GM12878 (cell line): ENCODE data around the gene PTPRN2. TPM values are rescaled to one million over a fixed set of nuclear protein-coding genes. Genes with fewer than 3 reads are reported as not detected.
"Not testable (repeated sequence)": the region's sequence is repeated elsewhere in the genome, so short reads cannot be mapped to it uniquely, and the experiment has no call there.

Experiments
- ATAC-seq: fragments of 200-7000 bp; cut with Tn5 transposase; 3 replicates; pipeline ENCODE4 v1.9.1; 2020; ENCODE audit warnings: mild to moderate bottlenecking, moderate library complexity
- BruUV-seq: library from RNA; stranded (reverse); fragments of 400-500 nt; replicated peaks from 2 replicates; lab custom pipeline; 2021; lab: Mats Ljungman, UMichigan
- CTCF ChIA-PET: fragments of 300-600 bp; sonication (Branson Sonifier 250); formaldehyde crosslinking; extraction: SDS; loops from one replicate; lab custom pipeline; 2021; ENCODE audit warnings: inconsistent platforms; lab: Yijun Ruan, JAX
- POLR2A ChIA-PET: fragments of 350-600 bp; formaldehyde crosslinking; extraction: SDS; loops from one replicate; lab custom pipeline; 2021; ENCODE audit warnings: inconsistent platforms; lab: Charles Lee
- RAD21 ChIA-PET: fragments of 300-600 bp; sonication (Branson Sonifier 250); formaldehyde crosslinking; loops from one replicate; lab custom pipeline; 2023; ENCODE audit warnings: antibody characterized with exemption; ENCODE audit not compliant: unreplicated experiment; lab: Charles Lee
- SMC1A ChIA-PET: fragments of 300-600 bp; sonication (Branson Sonifier 250); formaldehyde crosslinking; loops from one replicate; lab custom pipeline; 2023; ENCODE audit not compliant: unreplicated experiment, uncharacterized antibody; lab: Charles Lee
- DNase-seq: peaks from one replicate; pipeline ENCODE4 v3.0.0-alpha.2; 2011; ENCODE audit warnings: low read depth, low spot score
- FAIRE-seq: peaks from 3 replicates; lab custom pipeline; 2011; peaks lifted over from hg19 to GRCh38; lab: Jason Lieb, UNC
- H2AFZ ChIP-seq: 2 replicates; pipeline ENCODE4 v1.6.0; 2011; ENCODE audit warnings: low read depth, low read length, control low read depth; ENCODE audit not compliant: control insufficient read depth
- H3K27ac ChIP-seq: 2 replicates; pipeline ENCODE4 v1.5.1; 2011; ENCODE audit warnings: control low read depth; ENCODE audit not compliant: control insufficient read depth, insufficient read depth
- H3K27me3 ChIP-seq, 2 experiments: replicated peaks in 1 of 2; 2 replicates each; pipeline versions ENCODE4 v1.6.0 to v1.6.1; 2011; ENCODE audit warnings: low read length in 1 of 2; ENCODE audit not compliant: control insufficient read depth in 2 of 2, insufficient read depth in 2 of 2
- H3K36me3 ChIP-seq, 2 experiments: 2 replicates each; pipeline ENCODE4 v1.5.1; 2011; ENCODE audit warnings: low read length in 1 of 2; ENCODE audit not compliant: control insufficient read depth in 2 of 2, insufficient read depth in 2 of 2
- H3K4me1 ChIP-seq: 2 replicates; pipeline ENCODE4 v1.6.1; 2011; ENCODE audit warnings: mild to moderate bottlenecking, low read length, moderate library complexity, mixed read lengths; ENCODE audit not compliant: control insufficient read depth, insufficient read depth
- H3K4me2 ChIP-seq: 2 replicates; pipeline ENCODE4 v1.6.0; 2011; ENCODE audit warnings: control low read depth; ENCODE audit not compliant: control insufficient read depth, insufficient read depth
- H3K4me3 ChIP-seq: fragments of 200-600 bp; sonication (generic); 2 replicates; pipeline ENCODE4 v1.5.1; 2016
- H3K79me2 ChIP-seq: 2 replicates; pipeline ENCODE4 v1.6.0; 2011; ENCODE audit warnings: low read length; ENCODE audit not compliant: control insufficient read depth, insufficient read depth
- H3K9ac ChIP-seq: 2 replicates; pipeline ENCODE4 v1.8.0; 2011; ENCODE audit warnings: low read length, control low read depth, mixed read lengths; ENCODE audit not compliant: control insufficient read depth, insufficient read depth
- H3K9me3 ChIP-seq: replicated peaks from 3 replicates; pipeline ENCODE4 v1.5.1; 2011; ENCODE audit warnings: mild to moderate bottlenecking, low read length; ENCODE audit not compliant: control insufficient read depth, insufficient read depth
- H4K20me1 ChIP-seq: 2 replicates; pipeline ENCODE4 v1.6.0; 2011; ENCODE audit not compliant: control insufficient read depth, insufficient read depth
- CHD1 ChIP-seq: IDR thresholded peaks from 2 replicates; pipeline ENCODE4 v1.6.1; 2012; ENCODE audit warnings: low read depth, low read length, improper control_type of control experiment
- MXI1 ChIP-seq: fragments of 150-350 bp; IDR thresholded peaks from 2 replicates; pipeline ENCODE4 v1.6.1; 2011; ENCODE audit warnings: low read depth, mild to moderate bottlenecking, inconsistent platforms, low read length, improper control_type of control experiment
- MYB ChIP-seq: fragments of 150-350 bp; IDR thresholded peaks from 2 replicates; pipeline ENCODE4 v1.6.1; 2014; ENCODE audit warnings: mild to moderate bottlenecking, low read depth, low read length, borderline replicate concordance
- RELA ChIP-seq: fragments of 450-650 bp; IDR thresholded peaks from 2 replicates; pipeline ENCODE4 v1.8.0; 2014; ENCODE audit warnings: borderline replicate concordance; ENCODE audit not compliant: partially characterized antibody
- RFX5 ChIP-seq: IDR thresholded peaks from 2 replicates; pipeline ENCODE4 v1.6.1; 2011; ENCODE audit warnings: low read depth, low read length, improper control_type of control experiment
- SMAD5 ChIP-seq: IDR thresholded peaks from 2 replicates; pipeline ENCODE4 v1.6.1; 2016; ENCODE audit warnings: antibody characterized with exemption, low read depth
- YY1 ChIP-seq: IDR thresholded peaks from 2 replicates; pipeline ENCODE4 v1.6.1; 2011; ENCODE audit warnings: low read depth, mild to moderate bottlenecking, low read length
- ZNF384 ChIP-seq: IDR thresholded peaks from 2 replicates; pipeline ENCODE4 v1.6.1; 2012; ENCODE audit warnings: low read depth, mild to moderate bottlenecking, low read length, improper control_type of control experiment, borderline replicate concordance
- WGBS: methylation state at CpG from one replicate; pipeline ENCODE4 v1.1.6; 2016; ENCODE audit warnings: low lambda C conversion rate; ENCODE audit not compliant: insufficient replicate concordance, insufficient coverage; ENCODE audit errors: missing lambda C conversion rate; 5-methylcytosine and 5-hydroxymethylcytosine counted together
- in situ Hi-C: fragments of 300-500 bp; cut with MboI; formaldehyde crosslinking; loops from 9 replicates; pipeline ENCODE4 v1.14.3; 2018; ENCODE audit warnings: mixed read lengths
- intact Hi-C: fragments of 100-400 bp; cut with micrococcal nuclease; formaldehyde crosslinking; loops from one replicate; pipeline ENCODE4 v1.14.2; 2022; ENCODE audit not compliant: unreplicated experiment
- polyA plus RNA-seq, 11 experiments: library from polyadenylated mRNA; depleted of rRNA in 4 of 11; unstranded in 6 of 11; stranded (reverse) in 5 of 11; fragments of >200 nt; fragmentation: Nextera tagmentation in 4 of 11; fragmentation: Illumina TruSeq in 1 of 11; extraction: Ambion mirVana in 4 of 11; extraction: Trizol in 1 of 11; gene quantifications; 1 replicate in 1 of 11; 2 replicates in 10 of 11; pipeline versions ENCODE4 v1.2.1 to v1.2.3, GENCODE V29; 2011 to 2016; ENCODE audit warnings: inconsistent platforms in 2 of 11, missing spikeins in 2 of 11, low read depth in 1 of 11
- total RNA-seq, 4 experiments: library from RNA; depleted of rRNA in 3 of 4; stranded (reverse); fragments of >200 nt in 3 of 4; fragmentation: Illumina TruSeq in 1 of 4; extraction: Trizol in 1 of 4; gene quantifications; 2 replicates each; pipeline versions ENCODE4 v1.2.1 to v1.2.3, GENCODE V29; 2013 to 2021
- TF ChIP-seq, protein P1 (sequence below): fragments of 450-650 bp; IDR thresholded peaks from 2 replicates; pipeline ENCODE4 v1.6.1; 2017; ENCODE audit warnings: antibody characterized with exemption, mild to moderate bottlenecking, moderate library complexity

Gene PTPRN2
- total and polyA plus RNA-seq, 10 of the 15 experiments (the other 5 are each of a cell fraction or from before 2014, with no cell fraction given): 5.4 TPM; not detected in 9

DNA sequence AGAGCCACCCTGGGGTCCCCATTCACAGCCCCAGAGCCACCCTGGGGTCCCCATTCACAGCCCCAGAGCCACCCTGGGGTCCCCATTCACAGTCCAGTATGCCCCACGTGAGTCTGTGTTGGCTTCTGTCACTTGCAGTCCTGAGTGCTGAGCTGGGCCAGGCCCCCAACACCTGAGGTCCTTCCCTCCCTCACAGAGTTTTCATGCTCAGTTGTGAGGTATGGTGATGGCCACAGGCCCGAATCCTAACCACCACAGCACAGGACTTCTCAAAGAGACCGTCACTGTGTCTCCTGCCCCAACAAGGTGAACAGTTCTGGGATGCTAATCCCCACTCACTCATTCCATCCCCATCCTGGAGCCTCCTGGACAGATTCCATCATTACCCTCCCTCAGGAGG lies 239.2 kb downstream of the PTPRN2 start:
- Histone ChIP-seq H3K27ac (no peak overlapping the region), H4K20me1 (no peaks in the 10 kb centered on the region), H3K4me2 (no peak overlapping the region), H2AFZ (no peak overlapping the region), H3K36me3 (no peaks in the 10 kb centered on the region), H3K79me2 (no peaks in the 10 kb centered on the region), H3K9ac (no peak overlapping the region), H3K4me1 (no peaks in the 10 kb centered on the region), H3K4me3 (no peak overlapping the region), H3K9me3 (no peaks in the 10 kb centered on the region; the same call in 2 of the 3 replicates), H3K27me3 (no peaks in the 10 kb centered on the region)
- WGBS: 0% methylated on average over 3 of the region's 3 CpGs
- in situ Hi-C loops: no loop called here
- CTCF ChIA-PET: no interaction called here
- TF ChIP-seq, protein P1, sequence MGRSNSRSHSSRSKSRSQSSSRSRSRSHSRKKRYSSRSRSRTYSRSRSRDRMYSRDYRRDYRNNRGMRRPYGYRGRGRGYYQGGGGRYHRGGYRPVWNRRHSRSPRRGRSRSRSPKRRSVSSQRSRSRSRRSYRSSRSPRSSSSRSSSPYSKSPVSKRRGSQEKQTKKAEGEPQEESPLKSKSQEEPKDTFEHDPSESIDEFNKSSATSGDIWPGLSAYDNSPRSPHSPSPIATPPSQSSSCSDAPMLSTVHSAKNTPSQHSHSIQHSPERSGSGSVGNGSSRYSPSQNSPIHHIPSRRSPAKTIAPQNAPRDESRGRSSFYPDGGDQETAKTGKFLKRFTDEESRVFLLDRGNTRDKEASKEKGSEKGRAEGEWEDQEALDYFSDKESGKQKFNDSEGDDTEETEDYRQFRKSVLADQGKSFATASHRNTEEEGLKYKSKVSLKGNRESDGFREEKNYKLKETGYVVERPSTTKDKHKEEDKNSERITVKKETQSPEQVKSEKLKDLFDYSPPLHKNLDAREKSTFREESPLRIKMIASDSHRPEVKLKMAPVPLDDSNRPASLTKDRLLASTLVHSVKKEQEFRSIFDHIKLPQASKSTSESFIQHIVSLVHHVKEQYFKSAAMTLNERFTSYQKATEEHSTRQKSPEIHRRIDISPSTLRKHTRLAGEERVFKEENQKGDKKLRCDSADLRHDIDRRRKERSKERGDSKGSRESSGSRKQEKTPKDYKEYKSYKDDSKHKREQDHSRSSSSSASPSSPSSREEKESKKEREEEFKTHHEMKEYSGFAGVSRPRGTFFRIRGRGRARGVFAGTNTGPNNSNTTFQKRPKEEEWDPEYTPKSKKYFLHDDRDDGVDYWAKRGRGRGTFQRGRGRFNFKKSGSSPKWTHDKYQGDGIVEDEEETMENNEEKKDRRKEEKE: no peak
- TF ChIP-seq ZNF384 (no peak), CHD1 (no peak), RELA (no peak), MYB (no peak), YY1 (no peak), MXI1 (no peak), SMAD5 (no peak), RFX5 (no peak)
- RAD21 ChIA-PET: no interaction called here
- intact Hi-C loops: no loop called here
- DNase-seq: no peak
- POLR2A ChIA-PET: no interaction called here
- no TSS peak for BruUV-seq
- no peak for ATAC-seq
- SMC1A ChIA-PET: no interaction called here
- no peak for FAIRE-seq

DNA sequence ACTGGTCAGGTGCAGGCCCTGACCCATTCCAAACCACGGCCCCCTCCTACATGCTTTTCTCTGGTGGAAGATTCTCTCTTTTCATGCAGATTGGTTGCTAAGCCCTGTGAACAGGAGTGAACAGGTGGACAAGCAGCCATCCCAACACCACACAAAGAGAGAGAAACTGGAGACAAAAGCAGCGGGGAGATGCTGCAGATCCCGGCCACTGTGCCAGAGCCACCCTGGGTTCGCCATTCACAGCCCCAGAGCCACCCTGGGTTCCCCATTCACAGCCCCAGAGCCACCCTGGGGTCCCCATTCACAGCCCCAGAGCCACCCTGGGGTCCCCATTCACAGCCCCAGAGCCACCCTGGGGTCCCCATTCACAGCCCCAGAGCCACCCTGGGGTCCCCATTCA lies 239.6 kb downstream of the PTPRN2 start:
- SMC1A ChIA-PET, intact Hi-C loops, CTCF ChIA-PET, H3K9ac ChIP-seq, H3K9me3 ChIP-seq, H3K27me3 ChIP-seq, H3K4me3 ChIP-seq, H2AFZ ChIP-seq, H3K4me2 ChIP-seq, H3K79me2 ChIP-seq, H3K4me1 ChIP-seq, H4K20me1 ChIP-seq, DNase-seq, FAIRE-seq, H3K27ac ChIP-seq, RAD21 ChIA-PET, BruUV-seq, H3K36me3 ChIP-seq, in situ Hi-C loops, POLR2A ChIA-PET, ATAC-seq: not testable (repeated sequence)
- 7% methylated on average over 4 of the region's 4 CpGs for WGBS
